DOHH2 (cell line): ENCODE measurements around the gene UGT8.

Experiments
- H3F3A ChIP-seq: fragments of 200-600 bp; sonication (generic), shearing (Covaris generic); 2 replicates; pipeline ENCODE4 v1.6.0; 2016; ENCODE audit warnings: antibody characterized with exemption, mild to moderate bottlenecking; ENCODE audit not compliant: control insufficient read depth, insufficient read depth
- H3K27ac ChIP-seq: fragments of 200-600 bp; sonication (generic); 2 replicates; pipeline ENCODE4 v1.5.1; 2014; ENCODE audit warnings: low read depth, mild to moderate bottlenecking, low read length, moderate library complexity
- H3K27me3 ChIP-seq: fragments of 200-600 bp; sonication (generic); 2 replicates; pipeline ENCODE4 v1.6.1; 2014; ENCODE audit warnings: mild to moderate bottlenecking, low read length, mixed read lengths; ENCODE audit not compliant: control insufficient read depth
- H3K36me3 ChIP-seq: fragments of 200-600 bp; sonication (generic); 2 replicates; pipeline ENCODE4 v1.6.1; 2014; ENCODE audit warnings: mild to moderate bottlenecking, low read length, moderate library complexity, mixed read lengths; ENCODE audit not compliant: control insufficient read depth
- H3K4me1 ChIP-seq: fragments of 200-600 bp; sonication (generic); 2 replicates; pipeline ENCODE4 v1.6.1; 2014; ENCODE audit warnings: mild to moderate bottlenecking, low read length, mixed read lengths; ENCODE audit not compliant: control insufficient read depth
- H3K4me2 ChIP-seq: fragments of 200-600 bp; sonication (generic); 2 replicates; pipeline ENCODE4 v1.6.0; 2014; ENCODE audit warnings: mild to moderate bottlenecking, low read length, moderate library complexity
- H3K4me3 ChIP-seq: fragments of 200-600 bp; sonication (generic); 2 replicates; pipeline ENCODE4 v1.5.1; 2014; ENCODE audit warnings: mild to moderate bottlenecking, low read length, mixed read lengths
- H3K79me2 ChIP-seq: fragments of 200-600 bp; sonication (generic); 2 replicates; pipeline ENCODE4 v1.6.1; 2014; ENCODE audit warnings: mild to moderate bottlenecking, low read length, mixed read lengths; ENCODE audit not compliant: control insufficient read depth
- H3K9me2 ChIP-seq: fragments of 200-600 bp; sonication (generic); replicated peaks from 2 replicates; pipeline ENCODE4 v1.6.1; 2014; ENCODE audit warnings: mild to moderate bottlenecking, low read length, mixed read lengths; ENCODE audit not compliant: control insufficient read depth
- H3K9me3 ChIP-seq: fragments of 200-600 bp; sonication (generic); 2 replicates; pipeline ENCODE4 v1.6.1; 2014; ENCODE audit warnings: antibody characterized with exemption, low read length, mixed read lengths; ENCODE audit not compliant: control insufficient read depth, insufficient read depth
- H4K20me1 ChIP-seq: fragments of 200-600 bp; sonication (generic); 2 replicates; pipeline ENCODE4 v1.6.0; 2014; ENCODE audit warnings: low read depth, mild to moderate bottlenecking, antibody characterized with exemption, low read length, moderate library complexity; ENCODE audit not compliant: control insufficient read depth, insufficient read depth
- CTCF ChIP-seq: fragments of 200-600 bp; sonication (generic); IDR thresholded peaks from one replicate; pipeline ENCODE4 v1.5.1; 2014; ENCODE audit warnings: antibody characterized with exemption, mild to moderate bottlenecking, low read depth, low read length; ENCODE audit not compliant: poor library complexity, severe bottlenecking
- EZH2phosphoT487 ChIP-seq: fragments of 200-600 bp; sonication (generic); IDR thresholded peaks from 2 replicates; pipeline ENCODE4 v1.6.1; 2017; ENCODE audit warnings: borderline replicate concordance, mild to moderate bottlenecking, antibody characterized with exemption, low read length, moderate library complexity, mixed read lengths

Gene UGT8

GRCh38 chr4:114593526-114593925, 5.1 kb upstream of the UGT8 start:
- Histone ChIP-seq H3F3A (peaks cover 7% of the 10 kb centered on the region; the same call in 1 of the 2 replicates), H3K9me2 (no peaks in the 10 kb centered on the region; the same call in 1 of the 2 replicates), H3K9me3 (peaks cover 9% of the 10 kb centered on the region; the same call in 1 of the 2 replicates), H4K20me1 (no peaks in the 10 kb centered on the region), H3K4me1 (peaks cover 7% of the 10 kb centered on the region), H3K27me3 (no peaks in the 10 kb centered on the region), H3K27ac (no peak overlapping the region), H3K4me2 (no peak overlapping the region), H3K36me3 (peaks cover 8% of the 10 kb centered on the region; the same call in 1 of the 2 replicates), H3K79me2 (no peaks in the 10 kb centered on the region), H3K4me3 (no peak overlapping the region)
- TF ChIP-seq CTCF (no peak), EZH2phosphoT487 (no peak)

GRCh38 chr4:114595207-114595606, 3.4 kb upstream of the UGT8 start:
- Histone ChIP-seq H3K36me3 (peaks cover 19% of the 10 kb centered on the region), H3K9me3 (peaks cover 9% of the 10 kb centered on the region; the same call in 1 of the 2 replicates), H3K4me3 (no peak overlapping the region), H3K27me3 (no peaks in the 10 kb centered on the region), H3K27ac (no peak overlapping the region), H3F3A (peaks cover 7% of the 10 kb centered on the region; the same call in 1 of the 2 replicates), H3K4me2 (no peak overlapping the region), H3K9me2 (no peaks in the 10 kb centered on the region; the same call in 1 of the 2 replicates), H3K79me2 (peaks cover 12% of the 10 kb centered on the region), H3K4me1 (peaks cover 7% of the 10 kb centered on the region), H4K20me1 (no peaks in the 10 kb centered on the region)
- TF ChIP-seq EZH2phosphoT487 (no peak), CTCF (no peak)

GRCh38 chr4:114595921-114596320, 2.7 kb upstream of the UGT8 start:
- H3F3A ChIP-seq: peaks cover 9% of the 10 kb centered on the region
- H3K36me3 ChIP-seq: peaks cover 21% of the 10 kb centered on the region
- H4K20me1 ChIP-seq: no peaks in the 10 kb centered on the region
- no peak overlapping the region for H3K27ac ChIP-seq
- TF ChIP-seq EZH2phosphoT487 (no peak), CTCF (no peak)
- H3K4me2 ChIP-seq: no peak overlapping the region
- H3K4me1 ChIP-seq: peaks cover 12% of the 10 kb centered on the region
- H3K4me3 ChIP-seq: no peak overlapping the region
- no peaks in the 10 kb centered on the region for H3K27me3 ChIP-seq
- H3K9me2 ChIP-seq: no peaks in the 10 kb centered on the region; the same call in 1 of the 2 replicates
- H3K79me2 ChIP-seq: peaks cover 19% of the 10 kb centered on the region
- peaks cover 9% of the 10 kb centered on the region; the same call in 1 of the 2 replicates for H3K9me3 ChIP-seq
